WERI-Rb-1 (cell line): Measurements from ENCODE around the gene UNC13C.

Experiments used
- DNase-seq: peaks from one replicate; pipeline ENCODE4 v3.0.0-alpha.2; 2020
- H3K27ac ChIP-seq: fragments of 250-450 bp; sonication (Bioruptor Pico); 2 replicates; pipeline ENCODE4 v1.5.1; 2020; ENCODE audit warnings: mild to moderate bottlenecking, moderate library complexity
- H3K27me3 ChIP-seq: fragments of 250-450 bp; sonication (Bioruptor Pico); 2 replicates; pipeline ENCODE4 v1.5.1; 2021; ENCODE audit warnings: mild to moderate bottlenecking, low read depth, moderate library complexity; ENCODE audit not compliant: insufficient read depth, severe bottlenecking
- H3K36me3 ChIP-seq: fragments of 250-450 bp; sonication (Bioruptor Pico); 2 replicates; pipeline ENCODE4 v1.5.1; 2020; ENCODE audit warnings: mild to moderate bottlenecking, moderate library complexity
- H3K4me3 ChIP-seq: 2 replicates; pipeline ENCODE4 v1.5.1; 2011; ENCODE audit warnings: low read depth, mild to moderate bottlenecking, control low read depth, low read length
- H3K9me3 ChIP-seq: fragments of 250-450 bp; sonication (Bioruptor Pico); 2 replicates; pipeline ENCODE4 v1.5.1; 2021; ENCODE audit warnings: mild to moderate bottlenecking, moderate library complexity; ENCODE audit not compliant: severe bottlenecking
- CTCF ChIP-seq: IDR thresholded peaks from 2 replicates; pipeline ENCODE4 v1.5.1; 2011; ENCODE audit warnings: low read depth, mild to moderate bottlenecking, control low read depth, inconsistent platforms, low read length

Gene UNC13C

GRCh38 chr15:54288049-54288448, 309.8 kb downstream of the UNC13C start:
- no peaks in the 10 kb centered on the region for H3K36me3 ChIP-seq
- H3K4me3 ChIP-seq, result no peak overlapping the region
- no peak for DNase-seq
- TF ChIP-seq CTCF, result no peak
- no peaks in the 10 kb centered on the region for H3K27me3 ChIP-seq
- H3K27ac ChIP-seq, result no peak overlapping the region
- no peaks in the 10 kb centered on the region for H3K9me3 ChIP-seq

GRCh38 chr15:54289590-54290136, 311.4 kb downstream of the UNC13C start:
- H3K27ac ChIP-seq, result no peak overlapping the region
- no peak for TF ChIP-seq CTCF
- no peak overlapping the region for H3K4me3 ChIP-seq
- no peaks in the 10 kb centered on the region for H3K9me3 ChIP-seq
- no peaks in the 10 kb centered on the region for H3K36me3 ChIP-seq
- no peak for DNase-seq
- no peaks in the 10 kb centered on the region for H3K27me3 ChIP-seq

GRCh38 chr15:54298396-54298795, 320.2 kb downstream of the UNC13C start:
- Histone ChIP-seq H3K4me3 (no peak overlapping the region), H3K9me3 (no peaks in the 10 kb centered on the region), H3K27ac (no peak overlapping the region), H3K36me3 (no peaks in the 10 kb centered on the region), H3K27me3 (peaks cover 7% of the 10 kb centered on the region)
- no peak for DNase-seq
- no peak for TF ChIP-seq CTCF

GRCh38 chr15:54304321-54304720, 326.1 kb downstream of the UNC13C start:
- Histone ChIP-seq H3K9me3 (no peaks in the 10 kb centered on the region), H3K27me3 (no peaks in the 10 kb centered on the region), H3K27ac (no peak overlapping the region), H3K36me3 (no peaks in the 10 kb centered on the region), H3K4me3 (no peak overlapping the region)
- TF ChIP-seq CTCF, result no peak
- DNase-seq, result no peak

GRCh38 chr15:54305138-54305537, 326.9 kb downstream of the UNC13C start:
- DNase-seq, result no peak
- Histone ChIP-seq H3K9me3 (no peaks in the 10 kb centered on the region), H3K4me3 (no peak overlapping the region), H3K36me3 (no peaks in the 10 kb centered on the region), H3K27me3 (no peaks in the 10 kb centered on the region), H3K27ac (no peak overlapping the region)
- no peak for TF ChIP-seq CTCF

- H3K27ac ChIP-seq, result no peak overlapping the region
- DNase-seq, result no peak
- peaks cover 3% of the 10 kb centered on the region for H3K27me3 ChIP-seq
- no peak overlapping the region for H3K4me3 ChIP-seq
- H3K36me3 ChIP-seq, result no peaks in the 10 kb centered on the region
- TF ChIP-seq CTCF, result no peak
- H3K9me3 ChIP-seq, result no peaks in the 10 kb centered on the region
These were observed 329.1 kb downstream of the UNC13C start for GRCh38 chr15:54307252-54307902.
